ENCODE measurements around the gene SHC1. TPM values are rescaled to one million over a fixed set of nuclear protein-coding genes. Genes with fewer than 3 reads are reported as not detected.
"Not testable (repeated sequence)": the region's sequence is repeated elsewhere in the genome, so short reads cannot be mapped to it uniquely, and the experiment has no call there.

Gene SHC1
- total RNA-seq, 1 experiment from 2014 or later: 325 TPM

DNA sequence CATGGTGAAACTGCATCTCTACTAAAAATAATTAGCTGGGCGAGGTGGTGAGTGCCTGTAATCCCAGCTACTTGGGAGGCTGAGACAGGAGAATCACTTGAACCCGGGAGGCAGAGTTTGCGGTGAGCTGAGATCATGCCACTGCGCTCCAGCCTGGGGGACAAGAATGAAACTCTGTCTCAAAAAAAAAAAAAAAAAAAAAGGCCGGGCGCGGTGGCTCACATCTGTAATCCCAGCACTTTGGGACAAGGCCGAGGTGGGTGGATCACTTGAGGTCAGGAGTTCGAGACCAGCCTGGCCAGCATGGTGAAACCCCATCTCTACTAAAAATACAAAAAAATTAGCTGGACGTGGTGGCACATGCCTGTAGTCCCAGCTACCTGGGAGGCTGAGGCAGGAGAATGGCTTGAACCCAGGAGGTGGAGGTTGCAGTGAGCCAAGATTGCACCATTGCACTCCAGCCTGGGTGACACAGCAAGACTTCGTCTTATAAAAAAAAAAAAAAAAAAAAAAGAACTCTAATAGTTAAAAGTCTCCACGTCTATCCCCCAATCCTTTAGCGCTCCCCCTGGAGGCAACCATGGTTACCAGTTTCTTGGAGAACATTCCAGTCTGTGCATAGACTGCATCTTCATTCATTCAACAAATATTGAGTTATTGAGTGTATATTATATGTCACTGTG lies 24.9 kb upstream of the SHC1 start:
- peak; percentile 76 for DNase-seq (ENCODE audit: low read depth)

DNA sequence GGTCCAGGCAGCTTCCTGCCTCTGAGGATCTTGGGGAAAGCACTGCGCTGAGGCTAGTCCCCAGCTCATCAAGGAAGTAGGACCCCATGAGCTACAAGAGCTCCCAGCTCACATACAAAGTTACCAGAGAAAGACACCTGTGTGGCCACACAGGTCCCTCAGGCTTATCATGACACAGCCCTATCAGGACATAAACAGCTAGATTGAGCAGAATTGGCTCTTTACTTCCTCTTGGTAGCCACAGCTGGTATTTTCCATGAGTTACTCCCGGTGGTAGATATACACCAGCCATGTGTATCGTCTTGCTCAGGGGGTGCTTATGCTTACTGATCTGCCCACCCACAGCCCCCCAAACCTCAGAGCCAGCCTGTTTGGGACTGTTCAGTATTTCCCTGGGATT lies 24.0 kb upstream of the SHC1 start:
- DNase-seq (ENCODE audit: low read depth): no peak

DNA sequence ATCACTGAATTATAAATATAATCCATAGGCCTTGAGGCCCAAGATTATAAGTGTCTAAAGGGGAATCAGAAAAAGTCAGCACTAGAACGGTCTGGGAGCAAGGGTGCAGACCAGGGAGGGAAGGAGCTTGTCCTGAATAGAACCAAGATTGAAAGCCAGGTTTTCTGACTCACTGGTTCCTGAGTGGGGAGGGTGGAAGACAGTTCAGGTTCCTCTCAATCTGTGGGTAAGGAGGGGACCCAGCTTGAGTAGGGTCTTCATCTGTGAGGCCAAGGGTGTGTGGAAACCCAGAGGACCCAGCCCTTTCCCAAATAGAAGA lies 23.7 kb upstream of the SHC1 start:
- DNase-seq (ENCODE audit: low read depth): no peak

DNA sequence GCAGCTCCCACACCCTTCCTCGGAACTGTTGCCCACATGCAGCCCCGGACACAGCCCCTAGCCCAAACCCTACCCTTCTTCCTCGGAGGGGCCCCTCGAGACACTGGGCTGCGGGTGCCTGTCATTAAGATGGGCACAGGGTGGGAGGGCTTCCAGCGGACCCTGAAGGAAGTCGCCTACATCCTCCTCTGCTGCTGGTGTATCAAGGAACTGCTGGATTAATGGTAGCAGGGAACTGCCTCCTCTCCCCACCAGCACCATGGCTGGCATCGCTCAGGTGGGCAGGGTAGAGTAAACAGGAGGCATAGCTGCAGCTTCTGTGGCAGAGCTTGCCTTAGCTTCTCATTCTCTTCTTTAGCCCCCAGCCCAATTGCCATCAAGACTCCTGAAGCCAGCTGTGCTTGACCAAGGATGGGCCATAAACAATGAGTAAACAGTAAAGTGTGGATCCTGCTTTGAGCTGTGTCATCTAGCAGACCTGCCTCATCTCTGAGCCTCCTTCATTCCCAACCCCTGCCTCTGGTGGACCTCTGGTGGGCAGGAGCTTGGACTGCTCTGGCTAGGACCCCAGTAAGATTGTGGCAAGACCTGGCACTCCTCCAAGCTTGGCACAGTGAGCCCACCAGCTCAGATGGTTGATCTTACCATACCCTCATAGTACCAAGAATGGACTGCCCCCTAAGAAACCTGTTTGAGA lies 23.2 kb upstream of the SHC1 start, which contains the start of gene LENEP:
Gene LENEP (plus strand): TSS at position 15 of the 697 bp plus-strand sequence. CDS start 22 bp downstream, at position 37.
- DNase-seq (ENCODE audit: low read depth): no peak

DNA sequence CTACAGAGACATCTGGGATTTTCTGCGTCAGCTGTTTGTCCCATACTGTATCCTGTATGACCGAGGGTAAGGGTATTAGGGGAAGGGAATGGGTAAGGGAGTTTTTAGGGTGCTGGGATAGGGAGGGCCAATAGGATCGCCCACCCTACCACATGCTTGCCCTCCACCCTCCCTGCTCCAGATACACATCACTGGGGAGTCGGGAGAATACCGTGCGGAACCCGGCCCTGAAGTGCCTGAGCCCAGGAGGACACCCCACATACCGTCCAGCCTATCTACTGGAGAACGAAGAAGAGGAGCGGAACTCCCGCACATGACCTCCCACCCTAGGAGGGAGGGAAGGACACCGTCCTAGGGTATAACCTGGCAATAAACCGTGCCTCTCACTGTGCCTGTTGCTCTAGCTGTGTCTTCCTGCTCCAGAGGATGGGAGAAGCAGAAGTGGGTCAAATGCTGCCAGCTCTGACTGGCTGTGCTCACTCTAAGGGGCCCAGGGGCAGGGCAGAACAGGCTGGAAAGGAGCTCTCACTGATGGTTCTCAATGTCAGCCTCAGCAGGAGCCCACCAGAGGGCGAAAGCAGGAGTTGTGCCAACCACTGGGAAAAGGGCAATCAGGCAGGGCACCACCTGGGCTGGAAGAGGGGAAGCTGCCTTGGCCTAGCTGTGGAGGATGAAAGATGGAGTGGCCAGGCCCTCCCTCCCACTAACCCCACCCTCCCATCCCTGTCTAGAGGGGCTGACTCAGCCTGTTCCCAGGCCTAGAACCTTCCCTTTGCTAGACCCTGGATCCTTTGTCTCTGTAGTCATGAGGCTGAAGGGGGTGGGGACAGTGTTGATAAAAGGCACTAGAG lies 22.4 kb upstream of the SHC1 start:
- peak; percentile 56 for DNase-seq (ENCODE audit: low read depth)

DNA sequence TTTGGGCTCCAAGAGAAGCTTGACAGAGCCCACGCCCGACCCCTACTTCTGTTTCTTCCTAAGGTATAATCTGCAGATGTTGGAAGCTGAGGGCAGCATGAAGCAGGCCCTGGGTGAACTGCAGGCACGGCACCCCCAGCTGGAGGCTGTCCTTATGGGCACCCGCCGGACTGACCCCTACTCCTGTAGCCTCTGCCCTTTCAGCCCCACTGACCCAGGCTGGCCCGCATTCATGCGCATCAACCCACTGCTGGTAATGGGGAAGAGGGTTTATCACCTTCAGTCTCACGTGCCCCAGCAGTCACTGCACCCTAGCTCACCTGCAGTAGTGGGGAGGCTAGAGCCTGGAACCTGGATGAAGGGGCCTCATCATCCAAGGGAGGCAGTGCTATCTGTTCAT lies 19.7 kb upstream of the SHC1 start:
- no peak for DNase-seq (ENCODE audit: low read depth)

DNA sequence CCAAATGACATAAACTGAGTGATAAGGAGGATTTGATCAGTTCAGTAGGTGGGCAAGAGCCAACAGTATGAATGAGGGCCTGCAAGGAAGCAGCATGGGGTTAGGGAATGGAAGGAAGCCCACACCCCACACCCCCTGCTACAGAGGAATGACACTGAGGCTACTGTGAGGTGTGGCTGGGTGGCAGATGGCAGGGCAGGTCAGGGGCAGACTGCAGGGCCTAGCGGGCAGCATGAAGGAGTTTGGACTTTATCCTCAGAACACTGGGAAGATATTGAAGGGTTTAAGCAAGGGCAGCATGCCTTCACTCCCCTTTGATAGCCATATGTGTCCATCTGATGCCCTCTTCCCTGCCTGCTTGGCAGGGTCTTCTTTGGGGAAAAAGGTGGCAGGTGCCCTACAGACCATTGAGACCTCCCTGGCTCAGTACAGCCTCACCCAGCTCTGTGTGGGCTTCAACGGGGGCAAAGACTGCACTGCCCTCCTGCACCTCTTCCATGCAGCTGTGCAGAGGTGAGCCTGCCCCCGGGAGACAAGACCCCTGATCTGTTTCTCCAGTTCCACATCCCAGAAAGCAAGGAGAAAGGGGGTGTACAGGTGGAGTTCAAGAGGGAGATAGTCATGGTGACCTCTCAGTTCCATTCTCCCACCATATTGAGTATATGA lies 18.8 kb upstream of the SHC1 start:
- no peak for DNase-seq (ENCODE audit: low read depth)

DNA sequence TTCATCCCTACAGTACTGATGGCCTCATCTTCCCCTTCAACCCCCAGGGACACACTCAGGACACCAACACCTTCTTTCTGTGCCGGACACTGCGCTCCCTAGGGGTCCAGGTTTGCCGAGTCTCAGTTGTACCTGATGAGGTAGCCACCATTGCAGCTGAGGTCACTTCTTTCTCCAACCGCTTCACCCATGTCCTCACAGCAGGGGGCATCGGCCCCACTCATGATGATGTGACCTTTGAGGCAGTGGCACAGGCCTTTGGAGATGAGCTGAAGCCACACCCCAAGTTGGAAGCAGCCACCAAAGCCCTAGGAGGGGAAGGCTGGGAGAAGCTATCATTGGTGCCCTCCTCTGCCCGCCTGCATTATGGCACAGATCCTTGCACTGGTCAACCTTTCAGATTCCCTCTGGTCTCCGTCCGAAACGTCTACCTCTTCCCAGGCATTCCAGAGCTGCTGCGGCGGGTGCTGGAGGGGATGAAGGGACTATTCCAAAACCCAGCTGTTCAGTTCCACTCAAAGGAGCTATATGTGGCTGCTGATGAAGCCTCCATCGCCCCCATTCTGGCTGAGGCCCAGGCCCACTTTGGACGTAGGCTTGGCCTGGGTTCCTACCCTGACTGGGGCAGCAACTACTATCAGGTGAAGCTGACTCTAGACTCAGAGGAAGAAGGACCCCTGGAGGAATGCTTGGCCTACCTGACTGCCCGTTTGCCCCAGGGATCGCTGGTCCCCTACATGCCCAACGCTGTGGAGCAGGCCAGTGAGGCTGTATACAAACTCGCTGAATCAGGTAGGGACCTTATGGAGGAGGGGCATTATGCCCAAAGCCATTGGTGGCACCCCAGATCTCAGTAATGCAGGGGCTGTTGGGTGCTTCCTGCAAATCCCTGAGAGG lies 17.8 kb upstream of the SHC1 start:
- DNase-seq (ENCODE audit: low read depth): no peak

DNA sequence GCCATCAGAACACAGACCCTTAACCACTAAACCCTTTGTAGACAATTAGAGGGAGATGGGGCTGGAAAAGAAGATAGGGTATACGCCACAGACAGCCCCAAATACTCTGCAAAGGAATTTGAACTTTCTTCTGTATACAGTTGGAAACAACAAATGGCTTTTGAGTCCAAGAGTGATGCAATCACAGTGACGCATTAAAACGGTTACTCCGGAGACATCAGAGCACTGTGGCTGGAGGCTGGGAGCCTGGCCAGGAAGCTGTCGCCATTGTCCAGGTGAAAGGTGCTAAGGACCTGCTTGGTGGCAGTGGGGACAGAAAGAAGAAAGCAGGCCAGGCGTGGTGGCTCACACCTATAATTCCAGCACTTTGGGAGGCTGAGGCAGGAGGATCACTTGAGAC lies 16.8 kb upstream of the SHC1 start:
- DNase-seq (ENCODE audit: low read depth): no peak

DNA sequence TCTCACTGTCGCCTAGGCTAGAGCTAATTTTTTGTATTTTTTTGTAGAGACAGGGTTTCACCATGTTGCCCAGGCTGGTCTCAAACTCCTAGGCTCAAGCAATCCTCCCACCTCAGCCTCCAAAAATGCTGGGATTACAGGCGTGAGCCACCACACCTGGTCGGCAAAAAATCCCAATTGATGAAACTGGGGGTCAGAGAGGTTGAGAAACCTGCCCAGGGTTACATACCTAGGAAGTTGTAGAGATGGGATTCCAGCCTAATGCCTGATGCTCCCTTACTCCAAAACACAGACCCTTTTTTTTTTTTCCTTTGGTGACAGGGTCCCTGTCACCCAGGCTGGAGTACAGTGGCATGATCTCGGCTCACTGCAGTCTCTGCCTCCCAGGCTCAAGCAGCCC lies 16.2 kb upstream of the SHC1 start:
- DNase-seq (ENCODE audit: low read depth): not testable (repeated sequence)

DNA sequence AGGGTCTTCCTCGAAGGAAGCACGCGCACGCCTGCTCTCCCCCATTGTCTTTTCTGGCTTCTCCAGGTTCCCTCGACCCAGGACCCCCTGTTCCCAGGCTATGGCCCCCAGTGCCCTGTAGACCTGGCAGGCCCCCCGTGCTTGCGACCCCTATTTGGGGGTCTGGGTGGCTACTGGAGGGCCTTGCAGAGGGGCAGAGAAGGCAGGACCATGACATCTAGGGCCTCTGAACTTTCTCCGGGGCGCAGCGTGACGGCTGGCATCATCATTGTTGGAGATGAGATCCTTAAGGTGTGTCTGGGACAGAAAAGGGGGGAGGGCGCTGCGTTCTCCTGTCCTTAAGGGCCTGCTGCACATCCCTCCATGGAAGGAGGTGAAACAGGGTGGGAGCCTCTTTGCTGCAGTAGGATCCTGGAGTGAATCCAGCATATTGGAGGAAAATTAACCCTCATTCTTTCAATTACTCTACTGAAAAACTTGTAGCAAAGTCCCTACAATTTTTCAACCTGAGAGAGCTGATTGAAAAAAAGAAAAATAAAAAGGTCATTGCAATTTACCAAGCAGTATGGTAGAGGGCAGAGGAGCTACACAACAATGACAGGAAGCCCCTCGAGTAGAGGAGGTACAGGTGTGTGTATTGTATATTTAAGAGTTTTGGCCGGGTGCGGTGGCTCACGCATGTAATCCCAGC lies 13.4 kb upstream of the SHC1 start:
- no peak for DNase-seq (ENCODE audit: low read depth)

DNA sequence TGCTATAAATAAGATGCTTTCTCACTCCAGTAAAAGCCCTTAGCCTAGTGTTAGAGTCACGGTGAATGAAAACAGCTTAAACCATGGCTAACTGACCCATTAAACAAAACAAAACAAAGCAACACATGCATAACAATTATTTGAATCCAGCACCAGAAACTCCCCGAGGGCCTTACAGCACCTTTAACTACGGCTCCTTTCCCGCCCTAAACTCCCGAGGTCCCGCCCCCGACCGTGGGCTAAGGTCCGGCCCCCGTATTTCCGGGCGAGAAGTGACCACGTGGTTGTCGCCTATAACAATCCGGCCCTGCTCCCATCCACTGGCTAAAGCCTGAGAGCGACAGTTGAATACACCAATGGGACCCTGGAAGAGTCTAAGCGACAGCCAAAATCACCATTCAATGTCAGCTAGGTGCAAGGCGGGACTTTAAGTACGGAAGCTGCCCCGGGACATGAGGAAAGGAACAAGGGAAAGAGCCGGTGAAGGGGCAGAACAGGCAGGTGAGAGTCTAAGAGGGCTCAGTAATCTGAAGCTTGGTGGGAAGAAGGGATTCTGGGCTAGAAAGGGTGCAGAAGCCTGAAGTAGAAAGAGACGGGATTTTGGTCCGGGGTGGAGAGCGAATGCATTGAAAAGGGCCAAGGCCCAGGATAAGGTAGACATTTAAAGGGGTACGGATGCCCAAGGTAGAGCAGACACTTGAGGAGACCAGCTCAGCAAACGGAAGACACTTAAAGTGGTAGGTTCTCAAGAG lies 12.5 kb upstream of the SHC1 start, which contains the start of gene FLAD1:
Gene FLAD1 (plus strand): TSS at position 448 of the 752 bp plus-strand sequence. CDS start 351 bp downstream, outside the sequence.
- peak; percentile 100 for DNase-seq (ENCODE audit: low read depth)

DNA sequence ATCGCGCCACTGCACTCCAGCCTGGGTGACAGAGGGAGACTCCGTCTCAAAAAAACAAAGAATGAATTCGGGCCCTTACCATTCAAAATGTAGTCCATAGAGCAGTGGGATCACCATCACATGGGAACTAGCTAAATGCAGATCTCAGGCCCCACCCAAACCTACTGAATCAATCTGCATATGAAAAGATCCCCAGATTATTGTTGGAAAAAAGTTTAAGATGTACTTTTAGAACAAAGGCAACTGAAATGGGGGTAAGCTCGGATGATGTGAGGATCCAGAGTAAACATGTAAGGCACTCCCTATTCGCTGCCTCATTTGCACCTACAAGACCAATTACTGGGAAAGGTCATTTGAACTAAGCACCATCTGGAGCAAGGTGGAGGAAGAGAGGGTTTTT lies 11.8 kb upstream of the SHC1 start:
- no peak for DNase-seq (ENCODE audit: low read depth)

DNA sequence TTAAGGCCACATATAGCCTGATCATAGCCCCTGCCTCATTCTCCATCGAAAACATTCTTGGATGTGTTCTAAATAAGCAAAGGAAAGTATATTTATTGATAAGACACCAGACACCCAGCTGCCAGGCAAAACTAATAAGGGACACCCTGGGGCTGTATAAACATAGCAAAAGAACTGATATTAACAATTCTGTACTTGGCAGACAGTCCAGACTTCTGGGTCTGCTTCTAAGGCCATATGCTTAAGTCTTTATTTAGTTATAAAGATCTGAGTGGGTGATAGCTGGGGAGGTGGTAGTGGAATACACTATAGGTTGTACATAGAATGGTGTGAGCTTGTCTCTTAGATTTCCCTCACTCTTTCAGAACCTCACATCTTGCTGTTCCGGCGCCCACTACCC lies 7.8 kb upstream of the SHC1 start:
- no peak for DNase-seq (ENCODE audit: low read depth)

DNA sequence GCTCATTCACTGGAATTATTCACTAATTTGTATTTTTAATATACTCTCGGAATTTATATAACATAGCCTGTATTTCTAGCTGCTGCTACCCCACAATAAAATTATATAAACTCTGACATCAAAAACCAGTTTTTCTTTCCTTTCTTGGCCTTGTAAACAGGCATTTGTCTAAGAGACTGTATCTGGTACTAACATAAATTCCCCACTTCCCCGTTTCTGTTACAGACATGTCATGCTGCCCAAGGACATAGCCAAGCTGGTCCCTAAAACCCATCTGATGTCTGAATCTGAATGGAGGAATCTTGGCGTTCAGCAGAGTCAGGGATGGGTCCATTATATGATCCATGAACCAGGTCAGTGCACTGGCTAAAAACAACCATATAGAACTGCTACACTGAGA lies 7.2 kb upstream of the SHC1 start:
- not testable (repeated sequence) for DNase-seq (ENCODE audit: low read depth)

DNA sequence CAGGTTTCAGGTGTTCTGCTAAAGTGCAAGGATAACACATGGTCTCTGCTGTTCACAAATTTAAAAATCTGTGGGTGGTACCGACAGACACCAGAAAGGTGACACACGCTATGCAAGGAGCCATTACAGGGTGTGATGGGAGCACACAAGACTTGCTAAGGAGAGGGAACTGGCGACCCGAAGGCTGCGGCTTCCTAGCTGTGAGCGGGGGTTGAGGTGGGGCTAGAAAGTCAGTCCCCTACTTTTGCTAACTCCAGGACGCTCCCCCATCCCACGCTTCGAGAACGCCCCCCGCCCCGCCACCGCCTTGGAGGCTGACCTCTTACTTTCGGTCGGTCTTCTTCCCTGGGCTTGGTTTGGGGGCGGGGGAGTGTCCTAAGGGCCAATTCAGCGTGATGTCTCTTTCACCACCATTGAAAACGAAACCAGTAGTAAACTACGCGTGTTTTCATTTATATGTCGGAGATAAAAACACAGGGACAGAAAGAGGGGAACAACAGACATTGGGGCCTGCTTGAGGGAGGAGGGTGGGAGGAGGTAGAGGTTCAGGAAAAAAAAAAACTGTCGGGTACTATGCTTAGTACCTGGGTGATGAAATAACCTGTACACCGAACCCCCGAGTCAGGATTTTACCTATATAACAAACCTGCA lies 5.0 kb upstream of the SHC1 start:
- DNase-seq (ENCODE audit: low read depth): peak; percentile 57

DNA sequence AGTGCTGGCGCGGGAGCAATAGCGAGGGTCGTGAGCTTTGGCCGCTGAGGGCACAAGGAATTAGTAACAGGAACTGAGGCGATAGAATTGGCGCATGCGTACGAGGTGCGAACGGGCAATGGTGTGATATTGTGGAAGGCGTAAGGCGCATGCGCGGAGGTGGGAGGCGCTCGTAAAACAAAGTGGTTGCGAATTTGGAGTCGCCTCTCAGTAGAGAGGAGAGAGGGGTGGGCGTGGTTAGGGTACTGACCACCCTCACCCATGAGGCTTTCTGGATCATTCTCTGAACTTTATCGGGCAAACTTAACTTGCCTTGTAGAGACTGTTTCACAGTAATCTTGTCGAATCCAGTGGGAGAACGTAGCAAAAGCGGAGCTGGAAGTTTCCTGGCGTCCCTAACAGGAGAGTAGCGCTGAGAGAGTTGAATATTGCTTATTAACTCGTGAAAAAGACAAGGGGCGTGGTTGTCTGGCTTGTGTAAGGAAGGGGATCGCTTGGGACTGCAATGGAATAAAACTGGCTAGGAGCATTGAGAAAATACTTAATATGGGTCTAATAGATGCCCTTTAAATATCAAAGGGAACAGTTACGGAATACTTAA lies 4.4 kb upstream of the SHC1 start:
- DNase-seq (ENCODE audit: low read depth): peak; percentile 95

DNA sequence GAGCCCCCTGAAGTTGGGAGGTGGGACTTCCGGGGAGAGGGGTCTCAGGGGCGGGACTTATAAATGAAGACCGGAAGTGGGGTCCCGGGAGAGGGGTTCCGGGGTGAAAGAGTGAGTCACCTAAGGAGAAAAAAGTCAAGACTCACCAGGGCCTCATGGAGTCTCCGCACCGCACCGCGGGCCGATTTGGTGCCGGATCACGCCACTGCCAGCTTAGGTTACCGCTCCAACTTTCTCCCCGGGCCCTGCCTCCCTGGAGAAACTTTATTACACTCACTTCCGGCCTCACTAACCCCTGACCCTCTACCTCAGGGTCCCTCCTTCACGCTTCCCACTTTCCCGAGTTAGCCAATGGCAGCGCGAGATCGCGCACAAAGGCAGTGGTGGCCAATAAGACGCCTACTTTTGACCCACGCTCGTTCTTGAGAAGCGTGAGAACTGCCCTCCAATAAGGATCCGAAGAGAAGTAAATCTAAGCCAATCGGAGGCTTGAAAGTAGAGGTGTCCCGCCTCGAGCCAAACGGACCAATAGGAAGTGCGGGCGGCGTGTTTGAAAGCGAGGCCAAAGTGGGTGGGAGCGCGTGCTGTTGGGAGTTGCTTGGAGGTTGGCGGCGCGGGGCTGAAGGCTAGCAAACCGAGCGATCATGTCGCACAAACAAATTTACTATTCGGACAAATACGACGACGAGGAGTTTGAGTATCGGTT lies 3.7 kb upstream of the SHC1 start, which contains the start of gene CKS1B:
Gene CKS1B (plus strand): TSS at position 580 of the 706 bp plus-strand sequence. CDS start 65 bp downstream, at position 645.
- DNase-seq (ENCODE audit: low read depth): peak; percentile 100
